Measurements from ENCODE around the gene SAMSN1. TPM values are rescaled to one million over a fixed set of nuclear protein-coding genes. Genes with fewer than 3 reads are reported as not detected.
"Not testable (repeated sequence)": the region's sequence is repeated elsewhere in the genome, so short reads cannot be mapped to it uniquely, and the experiment has no call there.

Gene SAMSN1
- total RNA-seq, 4 donors from 2014 or later, result 0.82 to 1.4 (median 1.4) TPM; not detected in 1

DNA sequence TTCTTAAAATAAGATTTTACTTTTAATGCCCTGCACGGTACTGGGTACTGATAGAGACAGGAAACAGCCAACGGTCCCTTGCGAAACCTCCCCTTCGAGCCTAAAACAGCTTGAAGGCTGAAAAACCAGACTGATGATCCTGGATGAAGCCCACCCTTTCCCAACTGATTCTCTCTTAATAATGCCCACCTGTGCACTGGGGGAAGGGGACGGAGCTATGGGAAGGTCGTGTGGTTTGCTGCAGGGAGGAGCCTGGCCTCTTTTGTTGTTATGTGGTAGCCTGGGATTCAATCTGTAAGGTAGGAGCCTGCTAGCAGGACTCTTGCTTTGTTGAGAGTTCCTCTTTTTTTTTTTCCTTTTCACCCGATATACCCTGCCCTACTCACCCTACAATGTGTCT lies 25.6 kb downstream of the SAMSN1 start:
- intact Hi-C loops (cut with DNase I; ENCODE audit: low total_unique reads), result no loop called here
- ATAC-seq (no peak), DNase-seq (peak in 1 of 2 donors; percentile 13)
- no peak overlapping the region for H3K27ac ChIP-seq
- TF ChIP-seq, protein P1, sequence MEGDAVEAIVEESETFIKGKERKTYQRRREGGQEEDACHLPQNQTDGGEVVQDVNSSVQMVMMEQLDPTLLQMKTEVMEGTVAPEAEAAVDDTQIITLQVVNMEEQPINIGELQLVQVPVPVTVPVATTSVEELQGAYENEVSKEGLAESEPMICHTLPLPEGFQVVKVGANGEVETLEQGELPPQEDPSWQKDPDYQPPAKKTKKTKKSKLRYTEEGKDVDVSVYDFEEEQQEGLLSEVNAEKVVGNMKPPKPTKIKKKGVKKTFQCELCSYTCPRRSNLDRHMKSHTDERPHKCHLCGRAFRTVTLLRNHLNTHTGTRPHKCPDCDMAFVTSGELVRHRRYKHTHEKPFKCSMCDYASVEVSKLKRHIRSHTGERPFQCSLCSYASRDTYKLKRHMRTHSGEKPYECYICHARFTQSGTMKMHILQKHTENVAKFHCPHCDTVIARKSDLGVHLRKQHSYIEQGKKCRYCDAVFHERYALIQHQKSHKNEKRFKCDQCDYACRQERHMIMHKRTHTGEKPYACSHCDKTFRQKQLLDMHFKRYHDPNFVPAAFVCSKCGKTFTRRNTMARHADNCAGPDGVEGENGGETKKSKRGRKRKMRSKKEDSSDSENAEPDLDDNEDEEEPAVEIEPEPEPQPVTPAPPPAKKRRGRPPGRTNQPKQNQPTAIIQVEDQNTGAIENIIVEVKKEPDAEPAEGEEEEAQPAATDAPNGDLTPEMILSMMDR (IDR thresholded peaks at IDR 0.05 in 4 of 5, conservative IDR thresholded peaks at IDR 0.05 in 1 of 5), result no peak
- TF ChIP-seq POLR2A (IDR thresholded peaks at IDR 0.05), result no peak
- H3K4me1 ChIP-seq, result no peaks in the 10 kb centered on the region
- no peaks in the 10 kb centered on the region for H3K9me3 ChIP-seq
- H3K4me3 ChIP-seq, result no peak overlapping the region
- no peaks in the 10 kb centered on the region for H3K36me3 ChIP-seq
- H3K27me3 ChIP-seq, result no peaks in the 10 kb centered on the region
- in situ Hi-C loops (cut with MboI; ENCODE audit: low sequenced_read_pairs in 4 of 4), result no loop called here

DNA sequence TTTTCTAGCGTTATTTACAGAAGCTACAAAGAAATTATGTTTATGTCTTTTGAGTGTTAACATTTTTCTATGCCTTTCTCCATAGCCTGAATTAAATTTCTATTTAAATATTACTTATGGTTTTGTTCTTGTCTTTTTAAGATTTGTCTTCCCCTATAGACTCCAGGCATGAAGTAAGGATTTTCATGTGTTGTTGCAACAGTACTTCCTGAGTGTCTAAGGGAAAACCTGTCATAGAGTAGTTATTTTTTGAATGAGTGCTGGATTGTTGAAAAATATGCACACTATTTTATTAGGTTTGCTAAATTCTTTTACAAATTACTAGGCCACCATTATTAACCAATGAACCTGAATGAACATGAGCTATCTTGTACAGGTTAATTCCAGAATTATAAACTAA lies 27.1 kb downstream of the SAMSN1 start:
- TF ChIP-seq, protein P1 (IDR thresholded peaks at IDR 0.05 in 4 of 5, conservative IDR thresholded peaks at IDR 0.05 in 1 of 5), result no peak
- no peak for TF ChIP-seq POLR2A (IDR thresholded peaks at IDR 0.05)
- H3K4me3 ChIP-seq, result no peak overlapping the region
- intact Hi-C loops (cut with DNase I; ENCODE audit: low total_unique reads) (no loop called here), in situ Hi-C loops (cut with MboI; ENCODE audit: low sequenced_read_pairs in 4 of 4) (no loop called here)
- H3K36me3 ChIP-seq, result no peaks in the 10 kb centered on the region
- no peaks in the 10 kb centered on the region for H3K4me1 ChIP-seq
- no peak for ATAC-seq
- no peak for DNase-seq
- H3K27ac ChIP-seq, result no peak overlapping the region
- H3K9me3 ChIP-seq, result no peaks in the 10 kb centered on the region
- no peaks in the 10 kb centered on the region for H3K27me3 ChIP-seq

DNA sequence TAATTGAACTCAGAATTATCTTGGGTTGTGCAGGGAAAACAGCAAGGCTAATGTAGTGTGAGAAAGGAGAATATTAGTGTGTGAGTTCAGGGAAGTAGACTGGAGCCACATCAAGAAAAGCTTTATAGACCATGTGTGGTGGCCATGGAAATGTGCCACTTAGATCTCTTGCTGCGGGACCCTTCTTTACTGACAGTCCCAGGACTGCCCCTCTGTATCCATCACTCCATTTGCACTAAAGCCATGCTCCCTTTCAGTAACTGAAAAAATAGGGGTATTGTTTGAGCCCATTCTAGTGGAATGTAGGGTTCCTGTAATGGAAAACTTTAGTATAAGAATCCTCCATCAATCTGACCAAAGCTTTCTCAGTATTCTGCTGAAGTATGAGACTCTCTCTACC lies 32.3 kb downstream of the SAMSN1 start:
- Histone ChIP-seq H3K27me3 (no peaks in the 10 kb centered on the region), H3K4me3 (no peak overlapping the region), H3K27ac (no peak overlapping the region), H3K4me1 (no peaks in the 10 kb centered on the region), H3K9me3 (no peaks in the 10 kb centered on the region), H3K36me3 (no peaks in the 10 kb centered on the region)
- TF ChIP-seq POLR2A (IDR thresholded peaks at IDR 0.05), result no peak
- TF ChIP-seq, protein P1 (IDR thresholded peaks at IDR 0.05 in 4 of 5, conservative IDR thresholded peaks at IDR 0.05 in 1 of 5), result no peak
- ATAC-seq (no peak), DNase-seq (no peak)
- in situ Hi-C loops (cut with MboI; ENCODE audit: low sequenced_read_pairs in 4 of 4) (no loop called here), intact Hi-C loops (cut with DNase I; ENCODE audit: low total_unique reads) (no loop called here)

DNA sequence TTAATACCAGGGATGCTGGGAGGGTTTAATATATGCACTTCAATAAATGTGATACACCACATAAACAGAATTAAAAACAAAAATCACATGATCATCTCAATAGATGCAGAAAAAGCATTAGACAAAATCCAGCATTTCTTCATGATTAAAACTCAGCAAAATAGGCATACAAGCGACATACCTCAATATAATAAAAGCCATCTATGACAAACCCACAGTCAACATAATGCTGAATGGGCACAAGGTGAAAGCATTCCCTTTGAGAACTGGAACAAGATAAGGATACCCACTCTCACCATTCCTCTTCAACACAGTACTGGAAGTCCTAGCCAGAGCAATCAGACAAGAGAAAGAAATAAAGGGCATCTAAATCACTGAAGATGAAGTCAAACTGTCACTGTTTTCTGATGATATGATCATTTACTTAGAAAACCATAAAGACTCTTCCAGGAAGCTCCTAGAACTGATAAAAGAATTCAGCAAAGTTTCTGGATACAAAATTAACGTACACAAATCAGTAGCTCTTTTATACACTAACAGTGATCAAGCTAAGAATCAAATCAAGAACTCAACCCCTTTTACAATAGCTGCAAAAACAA lies 39.2 kb downstream of the SAMSN1 start:
- H3K27me3 ChIP-seq; H3K4me3 ChIP-seq; H3K36me3 ChIP-seq; ATAC-seq; H3K27ac ChIP-seq; intact Hi-C loops (cut with DNase I; ENCODE audit: low total_unique reads); in situ Hi-C loops (cut with MboI; ENCODE audit: low sequenced_read_pairs in 4 of 4); H3K9me3 ChIP-seq; H3K4me1 ChIP-seq; DNase-seq: not testable (repeated sequence)

DNA sequence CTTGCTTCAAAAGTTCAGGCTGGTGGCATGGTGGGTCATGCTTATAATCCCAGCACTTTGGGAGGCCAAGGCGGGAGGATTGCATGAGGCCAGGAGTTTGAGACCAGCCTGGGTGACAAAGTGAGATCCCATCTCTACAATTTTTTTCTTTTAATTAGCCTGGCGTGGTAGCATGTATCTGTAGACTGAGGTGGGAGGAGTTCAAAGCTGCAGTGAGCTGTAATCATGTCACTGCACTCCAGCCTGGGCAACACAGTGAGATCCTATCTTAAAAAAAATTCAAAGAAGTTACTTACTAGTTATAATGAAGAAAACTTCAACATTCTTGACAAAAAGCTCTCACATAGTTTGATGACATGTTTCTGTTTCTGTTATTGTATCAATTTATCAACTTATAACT lies 45.2 kb downstream of the SAMSN1 start:
- ATAC-seq (no peak), DNase-seq (no peak)
- in situ Hi-C loops (cut with MboI; ENCODE audit: low sequenced_read_pairs in 4 of 4) (no loop called here), intact Hi-C loops (cut with DNase I; ENCODE audit: low total_unique reads) (no loop called here)
- Histone ChIP-seq H3K4me3 (no peak overlapping the region), H3K9me3 (no peaks in the 10 kb centered on the region), H3K27me3 (no peaks in the 10 kb centered on the region), H3K27ac (no peak overlapping the region), H3K4me1 (no peaks in the 10 kb centered on the region), H3K36me3 (no peaks in the 10 kb centered on the region)
- TF ChIP-seq POLR2A (IDR thresholded peaks at IDR 0.05), result no peak
- TF ChIP-seq, protein P1 (IDR thresholded peaks at IDR 0.05 in 4 of 5, conservative IDR thresholded peaks at IDR 0.05 in 1 of 5), result no peak
